GM19324 (cell line): ENCODE results near the gene GTF2A1.

ENCODE experiments used
- ATAC-seq: cut with Tn5 transposase; IDR thresholded peaks from one replicate; pipeline ENCODE4 v1.9.1; 2021; ENCODE audit warnings: mild to moderate bottlenecking, moderate library complexity; ENCODE audit not compliant: unreplicated experiment, low FRiP score

The GTF2A1 gene

GRCh38 chr14:81144824-81145603 lies 75.7 kb downstream of the GTF2A1 start:
- no peak for ATAC-seq

GRCh38 chr14:81143793-81144192 lies 77.0 kb downstream of the GTF2A1 start:
- ATAC-seq = no peak

DNA sequence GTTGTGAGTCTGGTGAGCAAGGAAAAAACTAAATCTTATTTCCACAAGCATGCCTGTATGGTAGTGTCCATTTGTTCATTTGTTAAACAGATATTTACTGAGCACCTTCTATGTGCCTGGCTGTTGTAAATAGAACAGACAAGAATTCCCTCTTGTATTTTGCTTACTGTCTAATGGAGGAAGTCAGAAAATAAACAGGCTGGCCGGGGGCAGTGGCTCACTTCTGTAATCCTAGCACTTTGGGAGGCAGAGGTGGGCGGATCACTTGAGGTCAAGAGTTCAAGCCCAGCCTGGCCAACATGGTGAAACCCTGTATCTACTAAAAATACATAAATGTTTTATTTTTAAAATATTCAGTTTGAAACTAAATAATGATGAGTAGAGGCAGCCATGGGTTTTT lies 79.3 kb downstream of the GTF2A1 start:
- no peak for ATAC-seq

DNA sequence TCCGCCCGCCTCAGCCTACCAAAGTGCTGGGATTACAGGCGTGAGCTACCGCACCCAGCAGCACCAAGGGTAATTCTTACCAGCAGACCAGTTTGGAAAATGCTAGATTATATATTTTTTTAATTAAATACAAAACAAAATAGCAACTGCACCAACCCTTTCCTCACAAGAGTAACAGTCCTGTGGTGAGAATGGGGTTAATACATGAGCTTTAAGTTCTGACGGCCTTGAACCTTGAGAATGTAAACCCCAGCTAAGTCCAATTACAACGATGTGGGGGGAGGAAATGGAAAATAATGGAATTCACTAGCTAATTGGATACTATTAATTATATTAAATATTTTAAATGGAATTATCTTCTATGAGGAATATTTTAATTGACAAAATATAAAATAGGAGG lies 82.3 kb downstream of the GTF2A1 start:
- ATAC-seq = no peak

- ATAC-seq = no peak
Measured at GRCh38 chr14:81137316-81137715, 83.4 kb downstream of the GTF2A1 start.

GRCh38 chr14:81133400-81133799 lies 87.4 kb downstream of the GTF2A1 start:
- ATAC-seq = no peak

DNA sequence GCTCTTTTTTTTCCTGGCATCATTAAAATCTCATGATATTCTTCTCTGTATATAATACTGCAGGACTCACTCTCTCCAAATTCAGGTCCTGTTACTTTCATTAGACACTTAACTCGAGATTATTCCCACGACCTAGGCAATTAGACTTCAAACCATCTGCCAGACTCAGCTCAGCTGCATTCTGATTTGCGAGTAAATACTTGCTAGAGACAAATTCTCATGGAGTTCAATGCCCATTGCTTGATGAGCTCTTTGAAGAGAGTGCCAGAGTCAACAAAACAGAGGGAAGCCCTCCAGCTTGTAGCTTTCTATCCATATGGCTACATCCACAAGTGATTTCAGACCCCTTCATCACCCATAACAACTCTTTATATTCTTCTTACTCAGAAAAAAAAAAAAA lies 88.3 kb downstream of the GTF2A1 start:
- ATAC-seq = no peak

DNA sequence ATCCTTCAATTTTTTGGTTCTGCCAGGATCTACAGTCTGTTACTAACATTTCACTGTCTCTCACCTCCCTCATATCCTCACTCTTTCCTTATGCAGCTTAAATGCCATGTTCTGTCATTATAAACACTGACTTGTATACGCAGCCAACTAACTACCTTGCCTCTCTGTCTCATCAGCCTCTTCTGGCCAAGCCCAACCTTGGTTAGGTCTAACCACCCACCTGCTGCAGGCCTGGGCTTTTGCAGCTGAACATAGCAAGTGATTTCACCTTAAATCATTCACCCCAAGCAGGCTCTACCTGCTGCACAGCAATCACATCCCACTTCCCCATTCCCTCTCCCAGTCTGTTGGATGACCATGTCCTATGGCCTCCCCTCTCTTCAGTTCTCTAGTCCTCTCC lies 91.5 kb downstream of the GTF2A1 start:
- no peak for ATAC-seq

DNA sequence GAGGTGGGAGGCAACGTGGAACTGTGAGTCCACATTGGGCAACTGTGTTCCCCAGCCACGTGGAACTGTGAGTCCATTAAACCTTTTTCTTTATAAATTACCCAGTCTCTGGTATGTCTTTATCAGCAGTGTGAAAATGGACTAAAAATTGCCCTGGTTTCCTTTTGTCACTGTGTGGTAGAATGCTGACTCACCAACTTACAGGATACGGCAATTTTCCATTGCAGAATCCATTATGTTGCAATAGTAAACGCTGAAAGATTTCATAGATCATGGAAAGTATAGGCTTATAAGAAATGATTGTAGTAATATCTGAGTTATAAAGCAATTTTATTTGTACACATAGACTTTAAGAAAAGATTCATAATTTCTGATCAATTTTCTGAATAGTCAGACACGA lies 93.0 kb downstream of the GTF2A1 start:
- no peak for ATAC-seq

DNA sequence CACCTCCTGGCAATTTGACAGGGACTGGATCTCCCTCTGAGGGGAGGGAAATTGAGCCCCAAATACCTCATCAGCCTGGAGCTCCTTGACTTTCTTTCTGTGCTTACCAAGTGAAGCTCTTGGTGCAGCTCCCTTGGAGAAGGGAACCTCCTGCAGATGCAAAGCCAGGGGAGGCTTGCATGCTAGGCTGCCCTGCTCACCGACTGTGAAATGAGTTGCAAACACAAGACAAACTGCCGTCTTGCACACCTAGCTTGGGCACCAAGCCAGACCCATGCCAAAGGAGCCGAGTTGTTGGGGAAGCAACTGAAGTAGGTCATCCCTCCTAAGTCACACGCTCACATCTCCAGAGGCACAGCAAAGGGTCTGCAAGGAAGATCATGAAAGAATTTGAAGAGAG lies 95.2 kb downstream of the GTF2A1 start:
- ATAC-seq = no peak
